WTC11 (cell line): ENCODE results near the gene PRR22. TPM values are rescaled to one million over a fixed set of nuclear protein-coding genes. Genes with fewer than 3 reads are reported as not detected.

Experiments
- ATAC-seq: fragments of 200-7000 bp; cut with Tn5 transposase; 2 replicates; pipeline ENCODE4 v1.10.0; 2021; ENCODE audit warnings: mild to moderate bottlenecking, moderate library complexity
- CTCF ChIA-PET: fragments of 300-600 bp; sonication (Branson Sonifier 250); formaldehyde crosslinking; loops from one replicate; lab custom pipeline; 2021; ENCODE audit warnings: antibody characterized with exemption; lab: Charles Lee
- POLR2A ChIA-PET: fragments of 350-600 bp; sonication (Branson Sonifier 250); formaldehyde crosslinking; loops from one replicate; lab custom pipeline; 2021; ENCODE audit warnings: antibody characterized with exemption; lab: Charles Lee
- DNase-seq: peaks from one replicate; pipeline ENCODE4 v3.0.0; 2021; ENCODE audit warnings: low spot score
- H3K27ac Mint-ChIP-seq: 2 replicates; pipeline ENCODE4 v1.8.0; 2021; ENCODE audit warnings: mixed read lengths
- H3K27me3 Mint-ChIP-seq: 2 replicates; pipeline ENCODE4 v1.8.0; 2021; ENCODE audit warnings: low read depth, mild to moderate bottlenecking, moderate library complexity, mixed read lengths
- H3K36me3 Mint-ChIP-seq: 2 replicates; pipeline ENCODE4 v1.8.0; 2021; ENCODE audit warnings: mixed read lengths
- H3K4me1 Mint-ChIP-seq: 2 replicates; pipeline ENCODE4 v1.8.0; 2022; ENCODE audit warnings: mixed read lengths
- H3K4me3 Mint-ChIP-seq: 2 replicates; pipeline ENCODE4 v1.8.0; 2021; ENCODE audit warnings: mild to moderate bottlenecking, moderate library complexity, mixed read lengths
- H3K9me3 Mint-ChIP-seq: 2 replicates; pipeline ENCODE4 v1.8.0; 2021; ENCODE audit warnings: mixed read lengths
- AFF4 ChIP-seq: sonication (generic); formaldehyde crosslinking; IDR thresholded peaks from 2 replicates; pipeline ENCODE4 v1.8.1; 2023; ENCODE audit warnings: mild to moderate bottlenecking, missing genetic modification reagents, borderline replicate concordance
- CREB1 ChIP-seq: sonication (generic); formaldehyde crosslinking; IDR thresholded peaks from 2 replicates; pipeline ENCODE4 v1.8.0; 2023; ENCODE audit warnings: mild to moderate bottlenecking, missing genetic modification reagents
- CTCF ChIP-seq: fragments of 200-600 bp; IDR thresholded peaks from 2 replicates; pipeline ENCODE4 v1.8.0; 2022; ENCODE audit warnings: antibody characterized with exemption
- E2F1 ChIP-seq: sonication (generic); formaldehyde crosslinking; IDR thresholded peaks from 2 replicates; pipeline ENCODE4 v1.8.0; 2022; ENCODE audit warnings: mild to moderate bottlenecking, missing genetic modification reagents
- FOXJ3 ChIP-seq: sonication (generic); formaldehyde crosslinking; IDR thresholded peaks from 2 replicates; pipeline ENCODE4 v1.9.0; 2021; ENCODE audit warnings: missing genetic modification reagents, mild to moderate bottlenecking, borderline replicate concordance
- FOXK1 ChIP-seq: sonication (generic); formaldehyde crosslinking; IDR thresholded peaks from 2 replicates; pipeline ENCODE4 v1.8.0; 2022; ENCODE audit warnings: mild to moderate bottlenecking, moderate library complexity, missing genetic modification reagents
- IRF1 ChIP-seq: sonication (generic); formaldehyde crosslinking; IDR thresholded peaks from 2 replicates; pipeline ENCODE4 v1.8.0; 2023; ENCODE audit warnings: missing genetic modification reagents
- IRF2 ChIP-seq: sonication (generic); formaldehyde crosslinking; IDR thresholded peaks from 2 replicates; pipeline ENCODE4 v1.8.0; 2022; ENCODE audit warnings: low read depth, missing genetic modification reagents, borderline replicate concordance
- JAZF1 ChIP-seq: fragments of 250-450 bp; sonication (Bioruptor Pico); IDR thresholded peaks from 2 replicates; pipeline ENCODE4 v1.9.0; 2021; ENCODE audit warnings: moderate library complexity, mild to moderate bottlenecking, inconsistent platforms
- JUN ChIP-seq: sonication (generic); formaldehyde crosslinking; IDR thresholded peaks from 2 replicates; pipeline ENCODE4 v1.8.0; 2023; ENCODE audit warnings: mild to moderate bottlenecking, missing genetic modification reagents
- KAT7 ChIP-seq: sonication (generic); formaldehyde crosslinking; IDR thresholded peaks from 2 replicates; pipeline ENCODE4 v1.8.1; 2023; ENCODE audit warnings: missing genetic modification reagents, mild to moderate bottlenecking, borderline replicate concordance
- MXD4 ChIP-seq: fragments of 250-450 bp; sonication (Bioruptor Pico); IDR thresholded peaks from 2 replicates; pipeline ENCODE4 v1.8.0; 2021; ENCODE audit warnings: mild to moderate bottlenecking, moderate library complexity, borderline replicate concordance
- NR1H2 ChIP-seq: sonication (generic); formaldehyde crosslinking; IDR thresholded peaks from 2 replicates; pipeline ENCODE4 v1.9.0; 2021; ENCODE audit warnings: mild to moderate bottlenecking, moderate library complexity, missing genetic modification reagents
- SP1 ChIP-seq: sonication (generic); formaldehyde crosslinking; conservative IDR thresholded peaks from 2 replicates; pipeline ENCODE4 v1.8.1; 2022; ENCODE audit warnings: missing genetic modification reagents
- USF1 ChIP-seq: sonication (generic); formaldehyde crosslinking; IDR thresholded peaks from 2 replicates; pipeline ENCODE4 v1.8.0; 2022; ENCODE audit warnings: mild to moderate bottlenecking, missing genetic modification reagents
- ZNF121 ChIP-seq: sonication (generic); formaldehyde crosslinking; IDR thresholded peaks from 2 replicates; pipeline ENCODE4 v1.8.0; 2023; ENCODE audit warnings: missing genetic modification reagents
- ZNF138 ChIP-seq: sonication (generic); formaldehyde crosslinking; conservative IDR thresholded peaks from 2 replicates; pipeline ENCODE4 v1.8.1; 2022; ENCODE audit warnings: mild to moderate bottlenecking, moderate library complexity, missing genetic modification reagents
- ZNF423 ChIP-seq: fragments of 250-450 bp; sonication (Bioruptor Pico); IDR thresholded peaks from 2 replicates; pipeline ENCODE4 v2.1.2; 2022; ENCODE audit warnings: mild to moderate bottlenecking, moderate library complexity
- total RNA-seq: library from RNA; stranded (reverse); gene quantifications from 3 replicates; pipeline ENCODE4 v1.2.3, GENCODE V29; 2021
- TF ChIP-seq, protein P1 (sequence below): sonication (generic); formaldehyde crosslinking; IDR thresholded peaks from 2 replicates; pipeline ENCODE4 v1.8.0; 2022; ENCODE audit warnings: mild to moderate bottlenecking, missing genetic modification reagents
- TF ChIP-seq, protein P2 (sequence below): sonication (generic); formaldehyde crosslinking; IDR thresholded peaks from 2 replicates; pipeline ENCODE4 v1.8.1; 2022; ENCODE audit warnings: low read depth, mild to moderate bottlenecking, moderate library complexity, missing genetic modification reagents, borderline replicate concordance

Gene PRR22
- total RNA-seq, 1 experiment from 2014 or later, result 3.3 TPM

DNA sequence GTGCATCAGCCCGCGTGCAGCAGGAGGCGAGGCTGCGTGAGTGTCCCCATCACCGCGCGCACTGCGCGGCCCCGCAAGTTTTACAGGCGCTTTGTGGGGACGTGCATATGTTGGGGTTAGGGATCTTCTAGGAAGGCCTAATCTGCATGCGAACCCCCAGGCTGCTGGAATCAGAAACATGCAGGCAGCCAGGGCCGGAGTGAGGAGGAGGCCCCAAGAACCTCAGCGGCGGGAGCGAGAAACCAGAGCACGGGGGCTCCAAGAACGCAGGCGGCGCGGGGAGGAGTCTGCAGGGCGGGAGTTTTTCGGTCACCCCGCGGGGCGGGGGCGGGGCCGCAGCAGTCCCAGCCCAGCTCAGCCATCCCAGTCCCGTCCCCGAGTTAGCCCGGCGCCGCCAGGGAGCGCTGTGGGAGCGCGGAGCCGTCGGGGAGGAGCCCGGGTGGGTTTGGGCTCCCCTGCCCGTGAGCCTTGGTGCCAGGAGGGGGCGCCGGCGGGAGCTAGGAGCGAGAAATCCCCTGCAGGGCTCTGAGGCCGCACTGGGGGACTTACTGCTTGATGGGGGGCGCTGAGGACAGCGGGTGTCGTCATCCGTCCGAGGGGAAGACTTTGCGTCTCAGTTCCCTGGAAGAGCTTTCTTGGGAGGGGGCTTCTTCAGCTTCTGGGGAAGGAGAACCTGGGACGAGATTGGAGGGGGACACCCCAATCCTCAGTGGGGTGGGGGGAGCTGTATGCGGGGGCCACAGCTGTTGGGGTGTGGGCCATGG lies 19.4 kb upstream of the PRR22 start (continued):
- TF ChIP-seq AFF4 (CRISPR knock-in tag), result no peak; the same call in 1 of the 2 replicates
- TF ChIP-seq MXD4 (CRISPR knock-in tag), result no peak
- no peak; the same call in 1 of the 2 replicates for TF ChIP-seq FOXK1 (CRISPR knock-in tag)
- TF ChIP-seq IRF1, result peak; percentile 12; the same call in 1 of the 2 replicates
- TF ChIP-seq, protein P1, sequence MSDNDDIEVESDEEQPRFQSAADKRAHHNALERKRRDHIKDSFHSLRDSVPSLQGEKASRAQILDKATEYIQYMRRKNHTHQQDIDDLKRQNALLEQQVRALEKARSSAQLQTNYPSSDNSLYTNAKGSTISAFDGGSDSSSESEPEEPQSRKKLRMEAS (CRISPR knock-in tag), result peak; percentile 98
- TF ChIP-seq ZNF138, result no peak
- TF ChIP-seq FOXJ3 (CRISPR knock-in tag), result 0 out of 2 replicates have a peak, but pooled peaks have one; percentile 73
- peak; percentile 78 for TF ChIP-seq NR1H2 (CRISPR knock-in tag)
- TF ChIP-seq IRF2 (CRISPR knock-in tag), result 0 out of 2 replicates have a peak, but pooled peaks have one; percentile 16
- TF ChIP-seq KAT7, result no peak
- TF ChIP-seq CTCF, result peak; percentile 86; the same call in 1 of the 2 replicates
- peak; percentile 72; the same call in 1 of the 2 replicates for TF ChIP-seq E2F1 (CRISPR knock-in tag)
- TF ChIP-seq, protein P2, sequence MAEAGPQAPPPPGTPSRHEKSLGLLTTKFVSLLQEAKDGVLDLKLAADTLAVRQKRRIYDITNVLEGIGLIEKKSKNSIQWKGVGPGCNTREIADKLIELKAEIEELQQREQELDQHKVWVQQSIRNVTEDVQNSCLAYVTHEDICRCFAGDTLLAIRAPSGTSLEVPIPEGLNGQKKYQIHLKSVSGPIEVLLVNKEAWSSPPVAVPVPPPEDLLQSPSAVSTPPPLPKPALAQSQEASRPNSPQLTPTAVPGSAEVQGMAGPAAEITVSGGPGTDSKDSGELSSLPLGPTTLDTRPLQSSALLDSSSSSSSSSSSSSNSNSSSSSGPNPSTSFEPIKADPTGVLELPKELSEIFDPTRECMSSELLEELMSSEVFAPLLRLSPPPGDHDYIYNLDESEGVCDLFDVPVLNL, result peak; percentile 68; the same call in 1 of the 2 replicates
- TF ChIP-seq SP1, result peak; percentile 92
- no peak for TF ChIP-seq JAZF1 (CRISPR knock-in tag)
- peak; percentile 3; the same call in 1 of the 2 replicates for TF ChIP-seq ZNF423
- no peak for TF ChIP-seq CREB1 (CRISPR knock-in tag)

DNA sequence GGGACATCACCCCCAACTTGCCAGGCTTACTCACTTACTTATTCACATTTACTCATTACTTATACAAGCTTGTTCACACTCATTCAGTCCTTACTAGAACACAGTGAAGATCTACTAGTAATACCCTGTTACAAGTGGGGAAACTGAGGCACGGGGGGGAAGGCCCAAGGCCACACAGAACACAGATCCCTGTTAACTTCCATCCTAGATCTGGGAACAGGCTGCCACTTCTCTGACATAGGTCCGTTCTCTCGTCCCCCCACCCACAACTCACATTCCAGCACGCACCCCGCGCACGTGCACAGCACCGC lies 18.9 kb upstream of the PRR22 start:
- CTCF ChIA-PET, result interaction anchor here (0.6 to 2.1 kb wide), 76 partner anchors 9 to 673 kb away, joined by 3 to 115 read pairs (median 6); partner anchors contain the start of genes CAPS, DUS3L, FUT6 and NDUFA11
- DNase-seq (no peak), ATAC-seq (no peak)
- POLR2A ChIA-PET, result interaction anchor here (0.8 to 1.7 kb wide), 5 partner anchors 9 to 101 kb away, joined by 3 to 22 read pairs (median 4); partner anchors contain the start of genes CATSPERD and LONP1
- Mint-ChIP-seq H3K27me3 (peaks cover 53% of the 10 kb centered on the region), H3K4me3 (peak overlapping the region; percentile 64), H3K36me3 (no peaks in the 10 kb centered on the region), H3K9me3 (no peaks in the 10 kb centered on the region), H3K4me1 (peaks cover 13% of the 10 kb centered on the region), H3K27ac (no peak overlapping the region)
- TF ChIP-seq ZNF121 (CRISPR knock-in tag) (no peak), AFF4 (CRISPR knock-in tag) (no peak), USF1 (CRISPR knock-in tag) (peak; percentile 75), JUN (CRISPR knock-in tag) (peak; percentile 95)
